ENCODE results near the gene PVR. TPM values are rescaled to one million over a fixed set of nuclear protein-coding genes. Genes with fewer than 3 reads are reported as not detected.

Gene PVR
- total RNA-seq, 1 donor from 2014 or later: 33.5 TPM

DNA sequence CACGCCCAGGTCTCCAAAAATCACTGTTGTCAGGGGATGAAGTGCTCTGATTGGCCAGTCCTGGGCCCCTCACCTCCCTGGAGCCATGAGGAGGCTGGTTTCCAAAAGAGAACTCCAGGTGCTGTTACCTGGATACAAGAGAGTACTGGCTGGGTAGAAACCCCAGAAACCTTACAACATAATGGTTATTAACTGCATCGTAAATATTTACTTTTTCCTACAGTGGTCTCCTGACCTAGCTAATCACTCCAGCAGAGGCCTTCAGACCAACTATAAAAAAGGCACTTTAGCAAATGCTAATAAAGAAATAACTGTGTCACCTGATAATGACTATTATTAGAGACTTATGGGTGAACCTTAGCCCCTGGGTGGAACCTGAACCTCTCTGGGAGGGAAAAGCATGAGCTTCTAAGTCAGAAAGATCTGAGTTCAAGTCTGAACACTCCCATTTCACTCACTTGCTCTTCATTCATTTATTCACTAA lies 31.9 kb upstream of the PVR start:
- no peak overlapping the region for H3K4me3 ChIP-seq
- intact Hi-C loops (cut with micrococcal nuclease): no loop called here
- no peaks in the 10 kb centered on the region for H3K36me3 ChIP-seq

DNA sequence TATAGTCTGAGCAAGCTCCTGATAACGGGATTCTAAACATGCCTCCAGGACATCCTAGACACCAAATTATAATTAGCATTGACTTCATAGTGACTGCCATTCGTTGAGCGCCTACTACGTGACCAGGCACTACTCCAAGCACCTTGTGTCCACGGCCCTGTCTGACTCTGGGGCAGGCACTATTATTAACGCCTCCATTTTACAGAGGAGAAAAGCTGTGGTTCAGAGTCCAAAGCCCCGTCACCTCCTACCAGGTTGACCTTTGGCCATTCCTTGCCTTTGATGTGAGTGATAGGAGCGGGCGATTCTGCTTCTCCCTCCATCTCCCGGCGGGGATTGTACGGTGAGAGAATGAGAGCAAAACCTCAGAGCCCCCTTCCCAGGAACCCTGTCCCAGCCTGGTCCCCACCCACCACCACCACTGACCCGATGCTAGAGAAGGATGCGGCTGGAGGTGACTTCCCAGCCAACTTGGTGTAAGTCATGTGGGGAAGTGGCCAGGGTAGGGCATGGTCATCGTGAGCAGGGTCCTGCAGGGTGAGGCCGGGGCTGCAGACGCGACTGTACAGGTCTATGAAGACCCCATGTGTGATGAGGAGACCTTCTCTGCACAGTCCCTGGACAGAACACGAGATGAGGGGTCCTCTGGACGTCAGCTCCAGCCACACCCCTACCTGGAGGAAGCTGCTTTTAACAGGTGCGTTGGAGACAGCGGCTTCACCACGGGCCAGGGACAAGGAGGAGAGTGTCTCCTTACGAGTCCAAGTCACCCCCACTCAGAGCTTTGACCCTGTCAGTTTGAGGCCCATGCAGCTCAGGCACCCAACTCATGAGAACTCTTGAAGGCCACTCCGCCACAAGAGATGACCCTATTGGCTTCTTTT lies 30.2 kb upstream of the PVR start, which contains the start of gene IGSF23:
Gene IGSF23, plus strand, starts transcription at position 269 of the 884 bp plus-strand sequence. Its CDS starts 83 bp downstream, at position 352.
- peaks cover 11% of the 10 kb centered on the region for H3K4me1 ChIP-seq
- TF ChIP-seq, protein P1, sequence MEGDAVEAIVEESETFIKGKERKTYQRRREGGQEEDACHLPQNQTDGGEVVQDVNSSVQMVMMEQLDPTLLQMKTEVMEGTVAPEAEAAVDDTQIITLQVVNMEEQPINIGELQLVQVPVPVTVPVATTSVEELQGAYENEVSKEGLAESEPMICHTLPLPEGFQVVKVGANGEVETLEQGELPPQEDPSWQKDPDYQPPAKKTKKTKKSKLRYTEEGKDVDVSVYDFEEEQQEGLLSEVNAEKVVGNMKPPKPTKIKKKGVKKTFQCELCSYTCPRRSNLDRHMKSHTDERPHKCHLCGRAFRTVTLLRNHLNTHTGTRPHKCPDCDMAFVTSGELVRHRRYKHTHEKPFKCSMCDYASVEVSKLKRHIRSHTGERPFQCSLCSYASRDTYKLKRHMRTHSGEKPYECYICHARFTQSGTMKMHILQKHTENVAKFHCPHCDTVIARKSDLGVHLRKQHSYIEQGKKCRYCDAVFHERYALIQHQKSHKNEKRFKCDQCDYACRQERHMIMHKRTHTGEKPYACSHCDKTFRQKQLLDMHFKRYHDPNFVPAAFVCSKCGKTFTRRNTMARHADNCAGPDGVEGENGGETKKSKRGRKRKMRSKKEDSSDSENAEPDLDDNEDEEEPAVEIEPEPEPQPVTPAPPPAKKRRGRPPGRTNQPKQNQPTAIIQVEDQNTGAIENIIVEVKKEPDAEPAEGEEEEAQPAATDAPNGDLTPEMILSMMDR (IDR thresholded peaks at IDR 0.05; ENCODE audit: borderline replicate concordance): no peak
- intact Hi-C loops (cut with micrococcal nuclease): no loop called here

More for the DNA sequence above, 31.9 kb upstream of the PVR start:
- H3K9me3 ChIP-seq (replicated peaks): no peaks in the 10 kb centered on the region
- peaks cover 24% of the 10 kb centered on the region for H3K4me1 ChIP-seq
- no peak overlapping the region for H3K27ac ChIP-seq (replicated peaks)
- no peaks in the 10 kb centered on the region for H3K27me3 ChIP-seq (ENCODE audit: low read depth)
- no peak for DNase-seq
- TF ChIP-seq, protein P1 (IDR thresholded peaks at IDR 0.05; ENCODE audit: borderline replicate concordance): no peak

DNA sequence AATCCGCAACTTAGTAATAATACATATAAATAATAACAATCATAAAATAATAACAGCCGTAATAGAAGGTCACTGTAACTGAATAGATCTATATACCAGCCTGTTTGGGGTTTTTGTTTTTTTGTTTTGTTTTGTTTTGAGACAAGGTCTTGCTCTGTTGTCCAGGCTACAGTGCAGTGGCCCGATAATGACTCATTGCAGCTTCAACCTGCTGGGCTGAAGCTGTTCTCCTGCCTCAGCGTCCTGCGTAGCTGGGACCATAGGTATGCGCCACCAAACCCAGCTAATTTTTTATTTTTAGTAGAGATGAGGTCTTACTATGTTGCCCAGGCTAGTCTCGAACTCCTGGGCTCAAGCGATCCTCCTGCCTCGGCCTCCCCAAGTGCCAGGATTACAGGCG lies 29.4 kb upstream of the PVR start:
- no peak for DNase-seq
- Histone ChIP-seq H3K36me3 (no peaks in the 10 kb centered on the region), H3K4me3 (no peak overlapping the region), H3K4me1 (peaks cover 11% of the 10 kb centered on the region), H3K27ac (replicated peaks) (no peak overlapping the region), H3K9me3 (replicated peaks) (no peaks in the 10 kb centered on the region), H3K27me3 (ENCODE audit: low read depth) (no peaks in the 10 kb centered on the region)
- TF ChIP-seq, protein P1 (IDR thresholded peaks at IDR 0.05; ENCODE audit: borderline replicate concordance): no peak
- intact Hi-C loops (cut with micrococcal nuclease): no loop called here

More for the DNA sequence above, 30.2 kb upstream of the PVR start, which contains the start of gene IGSF23:
- Histone ChIP-seq H3K27ac (replicated peaks) (no peak within 1 kb of the TSS), H3K4me3 (no peak within 1 kb of the TSS), H3K9me3 (replicated peaks) (no peaks in the 10 kb centered on the region), H3K27me3 (ENCODE audit: low read depth) (no peaks in the 10 kb centered on the region), H3K36me3 (no peaks in the 10 kb centered on the region)
- no peak for DNase-seq

DNA sequence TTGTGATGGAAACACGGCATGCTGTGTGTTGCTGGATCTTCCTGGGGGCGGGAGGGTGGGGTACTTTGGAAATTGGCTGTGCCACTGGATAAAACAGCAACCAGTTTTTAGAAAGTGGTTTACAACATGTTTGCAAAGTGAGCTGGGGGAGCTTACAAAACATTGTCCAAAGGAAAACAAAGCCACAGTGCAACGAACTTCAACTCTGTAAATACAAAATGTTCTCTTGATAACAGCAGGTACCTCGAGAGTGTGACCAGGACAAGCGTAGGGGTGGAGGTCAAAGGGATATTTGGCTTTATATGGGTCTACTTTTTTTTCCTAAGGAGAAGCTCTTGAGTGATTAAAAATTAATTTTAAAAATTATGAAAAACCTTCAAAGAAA lies 27.9 kb upstream of the PVR start:
- H3K27ac ChIP-seq (replicated peaks): peak overlapping the region; percentile 56
- no peaks in the 10 kb centered on the region for H3K9me3 ChIP-seq (replicated peaks)
- no peak overlapping the region for H3K4me3 ChIP-seq
- no peaks in the 10 kb centered on the region for H3K27me3 ChIP-seq (ENCODE audit: low read depth)
- intact Hi-C loops (cut with micrococcal nuclease): no loop called here
- no peak for DNase-seq
- no peaks in the 10 kb centered on the region for H3K36me3 ChIP-seq
- peaks cover 11% of the 10 kb centered on the region for H3K4me1 ChIP-seq
- TF ChIP-seq, protein P1 (IDR thresholded peaks at IDR 0.05; ENCODE audit: borderline replicate concordance): no peak

DNA sequence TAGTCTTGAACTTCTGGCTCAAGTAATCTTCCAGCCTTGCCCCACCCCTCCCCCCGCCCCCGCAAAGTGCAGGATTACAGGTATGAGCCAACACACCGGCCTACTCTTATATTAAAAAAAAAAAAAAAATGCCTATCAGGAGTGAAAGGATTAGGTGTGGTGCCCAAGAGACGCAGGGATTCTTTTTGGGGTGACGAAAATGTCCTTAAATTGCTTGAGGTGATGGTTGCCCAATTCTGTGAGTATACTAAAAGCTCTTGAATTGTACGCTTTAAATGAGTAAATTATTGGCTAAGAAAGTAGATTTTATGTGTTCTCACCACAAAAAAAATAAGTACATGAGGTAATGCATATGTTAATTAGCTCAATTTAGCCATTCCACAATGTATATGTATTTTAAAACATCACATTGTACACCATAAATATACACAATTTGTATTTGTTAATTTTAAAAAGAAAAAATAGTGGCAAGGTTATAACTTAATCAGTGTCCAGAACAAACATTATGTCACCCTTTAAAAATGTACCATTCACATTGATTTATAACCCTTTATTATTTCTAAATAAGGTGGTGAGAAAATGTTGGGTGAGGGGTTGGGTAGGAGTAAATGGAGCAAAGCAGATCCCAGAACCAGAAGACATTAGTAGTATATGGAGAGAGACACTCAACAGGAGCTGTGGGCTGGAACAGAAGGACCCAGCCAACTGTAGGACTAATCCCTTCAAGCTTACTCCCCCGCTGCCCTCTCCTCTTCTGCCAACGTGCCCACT lies 26.4 kb upstream of the PVR start:
- intact Hi-C loops (cut with micrococcal nuclease): no loop called here
- Histone ChIP-seq H3K27ac (replicated peaks) (no peak overlapping the region), H3K4me3 (no peak overlapping the region), H3K4me1 (peaks cover 11% of the 10 kb centered on the region), H3K27me3 (ENCODE audit: low read depth) (no peaks in the 10 kb centered on the region), H3K9me3 (replicated peaks) (no peaks in the 10 kb centered on the region), H3K36me3 (no peaks in the 10 kb centered on the region)
- TF ChIP-seq, protein P1 (IDR thresholded peaks at IDR 0.05; ENCODE audit: borderline replicate concordance): no peak
- no peak for DNase-seq

Data from left ventricle myocardium inferior (tissue), 1 donor.